GM19452 (cell line): Measurements from ENCODE around the gene ARL6IP5.
A peak's percentile ranks its signal among the peaks of the same experiment; 100 is the strongest.

Experiments used
- ATAC-seq: cut with Tn5 transposase; IDR thresholded peaks from one replicate; pipeline ENCODE4 v1.9.1; 2021; ENCODE audit not compliant: unreplicated experiment

The ARL6IP5 gene

DNA sequence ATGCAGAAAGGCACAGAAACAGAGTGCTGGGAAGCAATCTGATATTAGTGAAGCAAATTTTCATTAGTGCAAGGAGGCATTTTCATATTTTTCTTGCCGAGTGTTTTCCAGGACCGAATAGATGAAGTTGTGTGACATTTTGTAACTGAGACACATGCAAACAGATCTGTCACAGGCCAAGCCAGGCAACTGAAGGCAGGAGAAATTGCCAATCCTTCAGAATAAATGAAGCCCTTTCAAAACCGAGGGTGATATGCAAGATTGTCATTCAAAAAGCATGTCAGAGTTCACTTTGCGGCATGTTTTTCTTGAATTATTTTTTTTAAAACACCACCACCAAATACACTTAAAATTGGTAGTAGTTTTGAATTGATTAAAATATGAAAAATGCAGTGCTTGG lies 31.4 kb downstream of the ARL6IP5 start:
- ATAC-seq: no peak

DNA sequence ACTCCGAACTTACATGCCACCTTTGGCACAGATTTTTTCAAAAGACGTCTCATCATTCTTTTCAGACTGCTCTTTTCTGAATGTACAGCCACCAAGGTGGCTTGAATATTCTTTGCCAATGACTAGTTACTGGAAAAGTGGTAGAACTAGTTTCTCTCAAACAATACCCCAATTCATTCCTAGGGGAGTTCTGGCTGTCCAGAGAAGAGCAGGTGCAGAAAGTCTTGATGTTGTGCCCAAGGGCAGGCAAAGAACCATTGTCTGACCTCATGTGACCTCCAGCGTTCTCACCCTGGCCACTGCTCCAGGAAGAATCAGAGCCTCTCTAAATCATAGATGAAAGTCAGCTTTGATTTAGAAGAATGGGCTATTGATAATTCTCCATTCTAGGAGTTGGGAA lies 32.2 kb downstream of the ARL6IP5 start:
- no peak for ATAC-seq

DNA sequence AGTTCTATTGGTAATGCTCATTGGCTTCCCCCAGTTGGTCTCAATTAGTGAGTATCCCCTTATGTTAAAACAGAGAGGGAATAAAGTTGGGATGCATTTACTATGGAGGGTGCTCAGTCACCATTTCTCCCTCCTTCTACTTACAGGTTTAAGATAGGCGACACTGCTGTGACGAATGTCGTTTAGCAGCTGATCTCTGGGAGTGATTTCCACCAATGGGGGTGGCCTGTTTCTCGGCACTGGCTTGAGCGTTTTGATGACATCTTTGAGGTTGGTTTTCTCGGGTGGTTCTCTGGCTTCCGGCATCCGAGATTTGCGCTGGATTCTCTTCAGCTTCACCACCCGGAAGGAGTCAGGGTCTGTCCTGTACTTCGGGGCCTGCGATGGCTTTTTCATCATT lies 33.8 kb downstream of the ARL6IP5 start:
- no peak for ATAC-seq

DNA sequence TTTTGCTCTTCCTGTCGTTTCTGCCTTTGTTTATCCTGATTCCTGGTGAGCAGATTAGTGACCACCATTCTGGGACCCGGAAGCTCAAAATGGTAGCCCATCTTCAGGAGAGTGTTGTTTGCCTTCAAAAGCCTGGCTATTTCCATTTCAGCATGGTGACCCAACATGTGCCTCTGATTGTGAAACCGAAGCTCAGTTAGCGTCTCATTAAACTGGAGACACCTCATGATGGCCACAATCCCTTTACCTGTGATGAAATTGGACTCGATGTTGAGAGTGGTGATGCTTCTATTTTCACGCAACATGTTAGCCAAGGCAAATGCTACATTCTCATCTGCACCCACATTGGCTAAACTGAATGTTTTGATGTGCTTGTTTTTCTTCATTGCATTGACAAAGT lies 34.4 kb downstream of the ARL6IP5 start:
- no peak for ATAC-seq

DNA sequence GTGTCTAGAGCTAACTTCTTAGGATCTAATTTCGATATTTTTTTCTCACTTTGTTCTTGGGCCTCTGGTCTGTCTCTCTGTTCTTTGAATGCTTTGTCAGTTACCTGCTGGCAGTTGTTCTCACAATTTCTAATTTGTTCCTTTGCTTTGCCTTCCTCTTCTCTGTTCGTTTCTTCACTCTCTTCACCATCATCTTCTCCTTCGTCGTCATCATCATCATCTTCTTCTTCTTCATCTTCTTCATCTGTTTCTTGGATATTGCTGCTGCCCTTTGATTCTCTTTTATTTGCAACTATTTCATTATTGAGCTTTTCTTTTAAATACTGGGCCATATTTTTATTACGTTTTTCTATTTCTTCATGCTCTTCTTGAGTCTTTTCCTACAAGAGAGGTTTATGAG lies 34.9 kb downstream of the ARL6IP5 start:
- ATAC-seq: no peak

DNA sequence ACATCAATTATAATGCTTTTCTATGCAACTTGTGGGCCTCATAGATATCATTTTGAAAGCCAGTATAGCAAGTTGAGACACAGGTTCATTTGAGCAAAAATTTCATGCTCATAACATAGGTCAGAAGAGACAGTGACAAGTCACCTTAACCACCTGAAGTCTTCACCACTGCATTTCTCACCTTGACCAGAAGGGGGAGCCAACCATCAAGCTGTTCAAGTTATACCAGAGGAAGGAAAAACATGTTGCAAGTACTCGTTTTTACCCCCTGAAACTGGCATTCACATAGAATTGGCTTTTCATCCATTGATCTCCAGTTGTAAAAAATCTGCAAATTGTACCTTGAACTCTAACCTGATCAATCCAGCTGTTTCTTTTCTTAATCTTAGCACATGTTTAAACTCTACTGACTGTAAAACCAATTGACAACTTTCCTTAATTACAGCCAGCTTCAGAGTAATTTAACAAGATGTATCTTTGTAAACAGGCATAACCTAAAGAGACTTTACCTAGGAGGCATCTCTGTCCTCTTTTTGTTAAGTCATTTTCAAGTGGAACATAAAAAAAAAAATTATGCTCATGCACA lies 36.2 kb downstream of the ARL6IP5 start:
- peak; percentile 85 for ATAC-seq

DNA sequence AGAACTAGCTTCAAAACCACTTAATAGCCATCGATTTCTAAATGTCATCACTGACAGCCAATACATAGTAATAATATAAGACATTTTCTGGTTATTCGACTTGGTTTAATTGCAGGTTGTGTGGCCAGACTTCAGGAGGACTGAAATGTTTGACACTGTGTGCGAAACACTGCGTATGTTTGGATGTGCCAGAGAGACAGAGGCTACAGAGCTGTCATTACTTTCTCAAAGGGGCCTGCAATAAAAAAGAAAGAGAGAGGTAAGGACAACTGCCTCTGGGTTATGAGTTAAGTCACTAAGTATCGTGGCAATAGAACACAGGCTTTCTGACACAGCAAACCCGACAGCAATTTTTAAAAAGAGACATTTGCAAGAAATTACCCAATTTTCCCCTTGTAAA lies 36.8 kb downstream of the ARL6IP5 start:
- ATAC-seq: no peak

DNA sequence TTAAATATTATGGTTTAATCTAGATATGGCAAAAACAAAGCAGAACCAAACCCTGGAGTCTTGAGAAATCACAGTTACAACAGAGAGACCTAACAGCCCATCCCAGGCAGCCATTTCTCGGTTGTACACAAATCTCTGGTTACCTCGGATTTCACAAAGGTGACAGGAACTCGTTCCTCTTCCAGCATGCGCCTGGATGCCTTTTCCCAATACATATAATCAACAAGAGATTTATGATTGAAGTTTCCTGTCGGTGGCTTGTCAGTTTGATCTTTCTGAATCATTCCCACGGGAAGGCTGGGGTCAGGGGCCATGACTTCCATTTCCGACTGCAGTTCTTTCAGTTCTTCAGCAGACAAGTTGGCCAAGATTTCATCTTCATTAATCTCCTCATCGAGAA lies 37.2 kb downstream of the ARL6IP5 start:
- no peak for ATAC-seq

DNA sequence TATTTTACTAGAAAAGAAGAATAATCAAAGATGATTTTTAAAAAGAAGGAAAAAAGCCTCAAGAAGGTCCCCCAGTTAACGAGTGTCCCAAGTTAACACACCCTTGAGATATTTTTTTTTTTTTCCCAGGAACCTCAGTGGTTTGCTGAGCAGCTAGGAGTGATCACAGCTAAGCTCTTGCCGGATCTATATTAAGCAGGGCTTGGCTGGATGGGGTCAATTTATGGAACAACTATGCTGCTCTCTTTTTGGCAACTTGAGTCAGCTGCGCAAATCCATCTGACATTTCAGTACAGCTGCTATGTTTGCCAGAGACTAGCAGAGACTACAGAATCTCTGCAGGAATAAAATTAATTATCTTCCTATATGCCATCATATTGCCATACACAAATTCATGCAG lies 37.7 kb downstream of the ARL6IP5 start, which contains the start of gene LMOD3:
Gene LMOD3 (minus strand): TSS at position 193 of the 400 bp plus-strand sequence. CDS start 209 bp downstream, outside the sequence.
- ATAC-seq: no peak

DNA sequence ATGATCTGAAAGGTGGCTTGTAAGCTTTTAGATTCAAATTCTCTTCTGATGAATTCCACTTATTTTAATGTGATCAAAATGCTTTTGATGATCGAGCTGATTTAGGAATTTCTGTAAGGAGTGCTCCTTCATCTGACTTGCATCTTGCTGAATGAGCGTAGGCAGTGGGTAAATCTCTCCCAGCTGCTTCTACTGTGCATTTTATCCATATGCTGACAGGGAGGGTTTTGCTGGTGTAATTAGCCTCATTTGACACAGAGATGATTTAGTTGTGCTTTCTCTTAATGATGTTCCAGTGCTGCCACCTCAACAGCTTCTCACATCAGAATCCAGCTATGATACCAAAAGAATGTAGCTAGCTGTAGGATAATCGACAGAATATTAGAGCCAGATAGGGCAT lies 41.5 kb downstream of the ARL6IP5 start:
- no peak for ATAC-seq

DNA sequence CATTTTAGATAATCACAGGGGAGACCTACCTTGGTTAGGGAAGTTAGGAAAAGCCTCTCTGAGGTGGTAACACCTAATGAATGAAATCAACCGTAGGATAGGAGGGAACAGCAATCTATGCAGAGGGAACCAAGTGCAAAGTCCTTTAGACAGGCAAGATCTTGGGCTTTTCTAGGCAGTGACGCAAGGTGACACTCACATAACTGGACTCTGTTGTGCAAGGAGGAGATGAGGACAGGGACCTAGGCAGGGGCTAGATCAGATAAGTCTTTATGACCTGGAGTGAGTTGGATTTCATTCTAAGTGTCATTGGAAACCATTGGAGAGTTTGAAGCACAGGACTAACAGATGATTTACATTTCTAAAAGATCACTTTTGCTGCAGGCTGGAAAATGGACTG lies 42.3 kb downstream of the ARL6IP5 start:
- no peak for ATAC-seq

DNA sequence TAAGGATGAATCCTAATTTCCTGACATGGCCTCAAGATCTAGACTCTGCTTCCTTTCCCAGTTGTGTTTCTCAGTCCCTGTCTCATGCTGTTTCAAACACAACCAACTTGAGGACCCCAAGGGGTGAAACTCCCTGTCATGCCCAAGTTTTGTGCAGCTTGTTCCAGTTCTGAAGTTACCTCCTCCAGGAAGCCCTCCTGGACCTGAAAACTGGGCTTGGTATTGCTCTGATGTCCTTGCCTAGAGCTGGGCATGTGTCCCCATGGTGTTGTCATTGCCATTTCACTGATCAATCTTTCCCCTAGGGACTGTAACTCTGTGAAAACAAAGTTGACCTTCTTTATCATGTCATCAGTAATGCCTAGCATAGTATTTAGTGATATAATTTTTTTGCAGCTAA lies 43.8 kb downstream of the ARL6IP5 start:
- no peak for ATAC-seq

DNA sequence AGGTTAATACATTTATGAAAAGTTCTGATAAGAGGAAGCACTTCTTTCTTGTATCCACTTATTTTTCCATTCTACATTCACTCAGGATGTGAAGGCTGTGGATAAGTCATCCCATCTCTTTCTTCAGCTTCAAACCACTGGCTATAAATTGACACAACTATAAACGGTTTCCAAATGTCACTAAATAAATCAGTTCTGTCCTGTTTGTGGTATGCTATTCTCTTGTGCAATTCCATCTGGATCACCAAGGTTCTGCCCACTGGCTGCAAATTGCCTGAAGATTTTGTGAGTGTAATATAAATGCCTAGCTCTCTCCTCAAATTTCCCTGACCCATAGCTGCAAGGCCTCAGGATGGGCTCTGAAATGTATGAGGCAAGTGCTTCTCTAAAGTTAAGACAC lies 44.8 kb downstream of the ARL6IP5 start:
- no peak for ATAC-seq

DNA sequence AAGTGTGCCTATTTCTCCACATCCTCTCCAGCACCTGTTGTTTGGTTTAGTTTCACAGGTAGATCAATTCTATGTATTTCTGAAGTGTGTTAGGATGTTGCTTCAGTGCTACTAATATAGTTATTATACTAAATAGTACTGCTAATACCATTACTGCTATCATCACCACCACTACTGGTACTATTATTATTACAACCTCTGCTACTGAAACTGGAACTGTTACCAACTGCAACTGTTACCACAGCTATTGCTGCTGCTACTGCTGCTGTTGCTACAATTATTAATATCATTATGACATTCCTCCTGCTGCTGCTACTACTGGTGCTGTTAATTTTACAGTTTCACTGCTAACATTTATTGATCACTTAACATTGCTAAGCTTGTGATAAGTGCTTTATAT lies 46.0 kb downstream of the ARL6IP5 start:
- ATAC-seq: peak; percentile 98

DNA sequence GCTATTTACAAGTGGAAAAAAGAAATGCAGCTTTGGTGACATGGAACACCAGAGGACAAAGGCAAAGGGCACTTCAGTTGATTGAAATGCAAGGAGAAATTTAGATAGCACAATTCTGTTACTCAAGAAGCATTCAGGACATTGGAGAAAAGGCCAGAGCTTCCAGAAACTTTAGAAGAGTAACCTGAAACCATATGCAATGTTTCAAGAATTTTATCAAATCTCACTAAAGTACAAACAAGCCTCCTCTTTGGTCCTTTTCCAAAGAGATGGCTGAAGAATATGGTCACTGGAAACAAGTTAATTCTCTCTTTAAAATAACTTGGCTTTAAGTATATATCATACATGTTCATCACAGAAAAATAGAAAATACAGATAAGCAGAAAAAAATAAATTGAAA lies 52.3 kb downstream of the ARL6IP5 start:
- ATAC-seq: no peak

DNA sequence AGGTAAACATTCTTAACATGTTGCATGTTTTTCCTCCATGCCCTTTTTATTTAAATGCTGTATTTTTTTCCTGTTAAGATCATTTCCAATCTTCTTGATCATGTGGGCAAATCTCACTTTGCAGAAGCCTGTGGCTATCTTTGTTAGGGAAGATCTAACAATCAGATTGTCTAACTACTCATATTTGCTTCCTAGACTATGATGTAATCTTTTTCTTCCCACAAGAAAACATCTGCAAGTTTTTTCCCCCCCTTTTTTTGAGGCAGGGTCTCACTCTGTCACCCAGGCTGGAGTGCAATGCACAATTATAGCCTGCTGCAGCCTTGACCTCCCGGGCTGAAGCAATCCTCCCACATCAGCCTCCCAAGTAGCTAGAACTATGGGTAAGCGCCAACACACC lies 52.7 kb downstream of the ARL6IP5 start:
- ATAC-seq: no peak

DNA sequence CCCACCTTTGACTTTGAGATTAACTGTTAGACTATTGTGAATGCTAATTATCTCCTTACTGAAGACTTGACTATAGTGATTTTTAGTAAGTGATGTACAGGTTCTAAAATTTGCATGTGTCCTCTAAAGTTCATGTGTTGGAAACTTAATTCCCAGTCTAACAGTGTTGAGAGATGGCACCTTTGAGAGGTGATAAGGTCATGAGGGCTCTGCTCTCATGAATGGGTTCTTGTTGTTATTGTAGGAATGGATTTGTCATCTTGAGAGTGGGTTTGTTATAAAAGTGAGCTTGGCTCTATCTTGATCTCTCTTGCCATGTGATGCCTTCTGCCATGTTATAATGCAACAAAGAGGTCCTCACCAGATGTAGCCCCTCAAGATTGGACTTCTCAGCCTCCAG lies 56.6 kb downstream of the ARL6IP5 start:
- no peak for ATAC-seq

DNA sequence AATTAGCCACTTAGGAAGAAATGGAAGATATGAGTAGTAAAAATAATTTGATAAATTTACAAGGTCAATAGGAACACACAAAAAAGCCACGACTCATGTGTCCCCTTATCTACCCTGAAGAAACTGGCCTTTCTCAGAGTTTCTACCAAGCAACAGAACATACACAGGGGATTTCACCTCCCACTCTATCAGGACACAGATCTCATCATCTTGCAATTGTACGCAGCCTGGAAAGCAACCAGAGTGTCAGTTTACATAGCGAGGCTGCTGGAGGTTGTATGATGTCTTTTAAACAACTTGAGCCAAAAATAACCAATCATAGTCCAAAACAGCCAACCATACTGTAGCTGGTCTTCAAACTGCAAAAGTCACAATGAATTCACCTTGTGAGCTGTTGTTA lies 57.4 kb downstream of the ARL6IP5 start:
- ATAC-seq: no peak

DNA sequence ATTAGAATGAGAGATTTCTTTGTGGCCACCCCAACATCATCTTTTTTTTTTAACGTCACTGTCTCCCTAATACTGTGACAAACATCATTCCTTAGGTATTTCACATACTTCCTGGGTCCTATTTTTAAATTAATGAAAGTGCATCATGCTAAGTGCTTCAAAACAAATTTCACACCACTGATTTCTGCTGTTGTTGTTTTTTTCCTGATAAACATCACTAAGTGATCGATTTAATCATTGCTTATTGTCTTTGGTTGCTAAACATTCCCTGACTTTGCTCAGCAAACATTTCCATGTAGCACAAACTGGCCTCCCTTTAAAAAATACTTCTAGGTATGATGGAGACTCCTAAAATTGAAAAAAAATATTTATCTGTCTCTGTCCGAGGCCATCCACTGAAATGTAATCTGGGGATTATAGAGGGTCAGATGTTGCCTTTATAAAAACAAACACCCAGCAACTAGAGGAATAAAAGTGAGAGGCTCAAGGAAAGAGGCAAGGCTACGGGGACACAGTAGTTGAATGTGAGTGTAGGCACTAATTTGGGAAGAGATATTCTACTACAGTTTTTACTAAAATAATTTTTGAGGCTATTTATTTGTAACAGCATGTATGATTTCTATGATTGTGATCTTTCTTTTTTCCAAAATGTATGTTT lies 58.2 kb downstream of the ARL6IP5 start:
- no peak for ATAC-seq

DNA sequence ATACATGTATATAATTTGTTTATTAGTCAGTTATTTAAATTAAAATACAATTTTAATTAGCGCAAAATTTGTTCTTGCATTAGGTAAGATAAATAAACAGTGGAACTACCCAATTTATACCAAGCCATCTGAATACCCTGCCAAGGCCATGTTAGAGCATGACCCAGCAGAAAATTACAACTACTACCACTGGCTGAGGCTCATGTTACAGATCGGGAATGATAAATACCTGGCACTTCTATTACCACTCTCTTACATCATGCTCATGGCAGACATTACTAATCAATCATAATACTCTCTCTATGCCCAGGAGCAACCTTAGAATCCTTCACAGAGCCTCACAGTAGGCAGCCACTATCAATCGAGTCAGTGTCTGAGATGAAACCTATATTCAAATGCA lies 58.9 kb downstream of the ARL6IP5 start:
- no peak for ATAC-seq

DNA sequence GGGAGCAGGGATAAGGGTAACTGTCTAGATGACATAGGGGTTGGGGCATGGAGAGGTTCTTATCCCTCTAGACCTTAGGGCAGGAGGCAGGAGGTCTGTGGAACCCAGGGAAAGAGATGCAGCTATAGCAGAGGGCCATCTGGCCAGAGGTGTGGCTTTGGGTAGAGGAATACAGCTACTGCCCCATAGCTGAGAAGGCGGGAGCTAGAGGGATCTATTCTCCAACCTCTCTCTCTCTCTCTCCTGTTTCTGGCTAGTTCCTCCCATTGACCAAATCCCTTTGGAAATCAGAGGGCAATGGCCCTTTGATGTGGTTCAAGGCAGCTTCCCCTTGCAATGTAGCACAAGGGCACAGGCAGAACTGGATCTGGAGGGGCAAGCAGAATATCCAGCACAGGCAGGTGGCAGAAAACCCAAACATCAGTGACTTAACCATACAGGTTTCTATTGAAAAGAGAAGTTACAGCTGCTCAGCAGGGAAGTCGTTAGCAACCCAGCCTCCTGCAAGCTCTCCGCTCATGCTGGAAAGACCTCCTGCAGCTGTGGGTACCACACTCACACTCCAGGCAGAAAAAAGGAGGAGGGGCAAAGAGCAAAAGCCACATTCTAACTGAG lies 60.0 kb downstream of the ARL6IP5 start:
- no peak for ATAC-seq

DNA sequence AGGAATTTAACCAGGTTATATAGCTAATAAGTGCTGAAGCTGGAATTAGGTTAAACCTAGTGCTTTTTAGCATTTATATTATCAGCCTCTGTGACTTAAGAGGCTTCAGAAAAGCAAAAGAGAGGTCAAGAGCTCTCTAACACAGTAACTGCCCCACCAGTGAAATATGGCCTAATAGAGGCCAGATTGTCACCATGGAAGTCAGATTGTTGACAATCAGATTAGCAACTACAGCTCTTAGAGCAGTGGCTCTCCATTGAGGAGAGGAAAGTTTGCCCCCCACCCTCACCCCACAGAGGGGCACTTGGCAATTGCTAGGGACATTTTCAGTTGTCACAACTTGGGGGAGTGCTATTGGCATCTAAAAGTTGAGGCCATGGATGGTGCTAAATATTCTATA lies 61.0 kb downstream of the ARL6IP5 start:
- no peak for ATAC-seq

DNA sequence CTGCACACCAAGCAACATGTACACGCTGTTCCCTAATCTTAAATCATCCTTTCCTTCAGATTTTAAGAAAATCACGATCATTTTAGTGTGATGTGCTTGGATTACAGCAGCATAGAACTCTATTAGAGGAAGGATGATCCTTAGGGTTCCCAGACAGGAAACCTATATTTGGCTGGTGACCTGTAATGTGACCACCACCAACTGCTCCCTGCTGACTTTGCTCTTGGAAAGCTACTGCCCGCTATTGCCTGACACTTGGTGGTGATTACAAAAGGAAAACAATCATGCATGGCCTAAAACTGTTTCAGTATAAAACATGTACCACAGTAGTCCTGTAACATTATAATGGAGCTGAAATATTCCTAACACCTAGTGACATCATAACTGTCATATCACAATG lies 64.8 kb downstream of the ARL6IP5 start:
- no peak for ATAC-seq
